H1 (cell line): ENCODE data around the gene HOXD11. TPM values are rescaled to one million over a fixed set of nuclear protein-coding genes. Genes with fewer than 3 reads are reported as not detected.

Source experiments
- CTCF ChIA-PET: fragments of 300-600 bp; sonication (Branson Sonifier 250); formaldehyde crosslinking; loops from one replicate; lab custom pipeline; 2021; ENCODE audit not compliant: partially characterized antibody; lab: Charles Lee
- POLR2A ChIA-PET: fragments of 300-600 bp; sonication (Branson Sonifier 250); formaldehyde crosslinking; loops from one replicate; lab custom pipeline; 2021; ENCODE audit warnings: inconsistent platforms; ENCODE audit not compliant: partially characterized antibody; lab: Charles Lee
- DNase-seq, 2 experiments: peaks; one replicate each; pipeline versions ENCODE4 v3.0.0 to v3.0.0-alpha.2; 2010 to 2022; ENCODE audit warnings: low spot score in 2 of 2, low read depth in 1 of 2, mixed read lengths in 1 of 2
- FAIRE-seq: peaks from 2 replicates; lab custom pipeline; 2011; peaks lifted over from hg19 to GRCh38; lab: Jason Lieb, UNC
- H2AFZ ChIP-seq: 2 replicates; pipeline ENCODE4 v1.8.1; 2012; ENCODE audit warnings: low read length, inconsistent platforms
- H2AK5ac ChIP-seq: 2 replicates; pipeline ENCODE4 v1.6.1; 2013; ENCODE audit warnings: low read depth, low read length
- H2BK120ac ChIP-seq: replicated peaks from 2 replicates; pipeline ENCODE3; 2013; ENCODE audit warnings: low read depth, low read length, inconsistent platforms
- H2BK12ac ChIP-seq: 2 replicates; pipeline ENCODE4 v1.6.1; 2013; ENCODE audit warnings: low read depth, low read length
- H2BK15ac ChIP-seq: 2 replicates; pipeline ENCODE4 v1.6.1; 2013; ENCODE audit warnings: low read length
- H2BK20ac ChIP-seq: 2 replicates; pipeline ENCODE4 v1.6.1; 2013; ENCODE audit warnings: low read length
- H2BK5ac ChIP-seq: 2 replicates; pipeline ENCODE4 v1.6.1; 2013; ENCODE audit warnings: low read depth, low read length
- H3K14ac ChIP-seq: 2 replicates; pipeline ENCODE4 v1.6.1; 2013; ENCODE audit warnings: inconsistent platforms; ENCODE audit not compliant: insufficient read length
- H3K18ac ChIP-seq: 2 replicates; pipeline ENCODE4 v1.6.1; 2013; ENCODE audit warnings: low read length; ENCODE audit errors: extremely low read depth
- H3K23ac ChIP-seq: 2 replicates; pipeline ENCODE4 v1.6.1; 2013; ENCODE audit warnings: inconsistent platforms; ENCODE audit not compliant: insufficient read length
- H3K23me2 ChIP-seq: 2 replicates; pipeline ENCODE4 v1.6.1; 2013; ENCODE audit warnings: low read depth, low read length
- H3K27ac ChIP-seq: 2 replicates; pipeline ENCODE4 v1.6.1; 2011; ENCODE audit warnings: low read depth, low read length, inconsistent platforms
- H3K27me3 ChIP-seq, 4 experiments: replicated peaks in 1 of 4; 1 replicate in 1 of 4; 2 replicates in 3 of 4; pipeline versions ENCODE4 v1.6.1 to v1.8.1; 2011 to 2013; ENCODE audit warnings: low read length in 3 of 4, mild to moderate bottlenecking in 3 of 4, inconsistent platforms in 2 of 4, mixed read lengths in 2 of 4, moderate library complexity in 1 of 4; ENCODE audit not compliant: control insufficient read depth in 3 of 4, insufficient read depth in 3 of 4; ENCODE audit errors: extremely low read depth in 1 of 4
- H3K36me3 ChIP-seq, 4 experiments: 2 replicates each; pipeline versions ENCODE4 v1.6.1 to v1.8.1; 2011 to 2013; ENCODE audit warnings: mild to moderate bottlenecking in 4 of 4, low read length in 3 of 4, moderate library complexity in 2 of 4, control low read depth in 1 of 4, inconsistent platforms in 1 of 4; ENCODE audit not compliant: insufficient read depth in 4 of 4, control insufficient read depth in 2 of 4
- H3K4ac ChIP-seq: replicated peaks from 2 replicates; pipeline ENCODE3; 2013; ENCODE audit warnings: low read length, low read depth, mixed read lengths, inconsistent platforms; ENCODE audit not compliant: insufficient read length
- H3K4me1 ChIP-seq, 4 experiments: replicated peaks in 1 of 4; 1 replicate in 1 of 4; 2 replicates in 3 of 4; pipeline versions ENCODE4 v1.6.1 to v1.8.1; 2011 to 2013; ENCODE audit warnings: low read length in 3 of 4, inconsistent platforms in 2 of 4, mixed read lengths in 1 of 4; ENCODE audit not compliant: insufficient read depth in 4 of 4, control insufficient read depth in 3 of 4
- H3K4me2 ChIP-seq, 2 experiments: 2 replicates each; pipeline versions ENCODE4 v1.6.1 to v1.8.1; 2011 to 2013; ENCODE audit warnings: low read depth in 2 of 2, low read length in 2 of 2, control low read depth in 1 of 2, inconsistent platforms in 1 of 2, mild to moderate bottlenecking in 1 of 2; ENCODE audit not compliant: insufficient read depth in 1 of 2
- H3K4me3 ChIP-seq, 4 experiments: fragments of 200-600, 300-600 bp in 1 of 4; sonication (generic), shearing (Covaris generic), sonication (Bioruptor Twin) in 1 of 4; 2 replicates each; pipeline versions ENCODE4 v1.5.1 to v1.8.1; 2011 to 2016; ENCODE audit warnings: low read length in 4 of 4, low read depth in 3 of 4, control low read depth in 2 of 4, inconsistent platforms in 2 of 4, mild to moderate bottlenecking in 2 of 4, mixed read lengths in 1 of 4, moderate library complexity in 1 of 4; ENCODE audit not compliant: insufficient read depth in 2 of 4; ENCODE audit errors: extremely low read depth in 1 of 4
- H3K56ac ChIP-seq: replicated peaks from 2 replicates; pipeline ENCODE3; 2013; ENCODE audit warnings: low read depth, mild to moderate bottlenecking, mixed read lengths, low read length, inconsistent platforms; ENCODE audit not compliant: insufficient read length
- H3K79me1 ChIP-seq: 2 replicates; pipeline ENCODE4 v1.6.1; 2013; ENCODE audit warnings: low read depth, low read length, control low read depth
- H3K79me2 ChIP-seq, 2 experiments: 2 replicates each; pipeline versions ENCODE4 v1.6.1 to v1.8.1; 2012 to 2013; ENCODE audit warnings: low read length in 2 of 2, mild to moderate bottlenecking in 2 of 2, inconsistent platforms in 1 of 2; ENCODE audit not compliant: insufficient read depth in 2 of 2, control insufficient read depth in 1 of 2
- H3K9ac ChIP-seq, 4 experiments: replicated peaks in 1 of 4; 1 replicate in 1 of 4; 2 replicates in 3 of 4; pipeline versions ENCODE4 v1.6.1 to v1.8.1; 2011 to 2013; ENCODE audit warnings: low read depth in 3 of 4, low read length in 3 of 4, control low read depth in 2 of 4, mild to moderate bottlenecking in 2 of 4, moderate library complexity in 2 of 4, inconsistent platforms in 1 of 4; ENCODE audit errors: extremely low read depth in 1 of 4
- H3K9me3 ChIP-seq, 2 experiments: 2 replicates each; pipeline versions ENCODE4 v1.6.1 to v1.8.1; 2012 to 2013; ENCODE audit warnings: mild to moderate bottlenecking in 2 of 2, moderate library complexity in 2 of 2, control low read depth in 1 of 2, inconsistent platforms in 1 of 2, low read depth in 1 of 2, low read length in 1 of 2, mixed read lengths in 1 of 2; ENCODE audit not compliant: insufficient read depth in 2 of 2
- H4K20me1 ChIP-seq, 2 experiments: replicated peaks in 1 of 2; 2 replicates each; pipeline versions ENCODE3 to v1.8.1; 2011 to 2013; ENCODE audit warnings: inconsistent platforms in 2 of 2, low read length in 2 of 2, mild to moderate bottlenecking in 1 of 2; ENCODE audit not compliant: insufficient read depth in 2 of 2, control insufficient read depth in 1 of 2
- H4K5ac ChIP-seq: 2 replicates; pipeline ENCODE4 v1.6.1; 2013; ENCODE audit warnings: low read length, low read depth, mixed read lengths, inconsistent platforms; ENCODE audit not compliant: insufficient read length
- H4K8ac ChIP-seq: 2 replicates; pipeline ENCODE4 v1.8.0; 2013; ENCODE audit warnings: mild to moderate bottlenecking, moderate library complexity, low read length, inconsistent platforms; ENCODE audit not compliant: insufficient read depth; ENCODE audit errors: extremely low read depth
- H4K91ac ChIP-seq: replicated peaks from 2 replicates; pipeline ENCODE3; 2013; ENCODE audit warnings: low read length, mixed read lengths, inconsistent platforms; ENCODE audit not compliant: insufficient read length
- ASH2L ChIP-seq: fragments of 200-600, 300-600 bp; sonication (generic); IDR thresholded peaks from one replicate; pipeline ENCODE4 v1.7.1; 2017; ENCODE audit warnings: low read length
- CTBP2 ChIP-seq: IDR thresholded peaks from 2 replicates; pipeline ENCODE4 v1.7.0; 2011; ENCODE audit warnings: borderline replicate concordance, mild to moderate bottlenecking, moderate library complexity, mixed read lengths, low read length; ENCODE audit not compliant: insufficient read depth, insufficient read length
- GTF2F1 ChIP-seq: IDR thresholded peaks from 2 replicates; pipeline ENCODE4 v1.6.1; 2012; ENCODE audit warnings: low read depth, low read length, improper control_type of control experiment, borderline replicate concordance
- HDAC6 ChIP-seq: IDR thresholded peaks from one replicate; pipeline ENCODE4 v1.7.1; 2012; ENCODE audit warnings: low read depth, mild to moderate bottlenecking, inconsistent platforms, low read length, moderate library complexity
- MAFK ChIP-seq: IDR thresholded peaks from 2 replicates; pipeline ENCODE4 v1.6.1; 2012; ENCODE audit warnings: low read depth, mild to moderate bottlenecking, improper control_type of control experiment, low read length
- NANOG ChIP-seq: IDR thresholded peaks from 2 replicates; pipeline ENCODE4 v1.6.1; 2011; ENCODE audit warnings: low read length, low read depth, mild to moderate bottlenecking, inconsistent platforms; ENCODE audit not compliant: insufficient read depth, poor library complexity, severe bottlenecking
- SAP30 ChIP-seq: fragments of 300-600 bp; sonication (generic); IDR thresholded peaks from 2 replicates; pipeline ENCODE4 v1.7.1; 2012; ENCODE audit warnings: low read length, moderate library complexity, mild to moderate bottlenecking, inconsistent platforms; ENCODE audit not compliant: insufficient read depth, insufficient replicate concordance
- SUZ12 ChIP-seq: fragments of 200-600 bp; sonication (generic); IDR thresholded peaks from 2 replicates; pipeline ENCODE4 v1.6.1; 2012; ENCODE audit warnings: mild to moderate bottlenecking, inconsistent platforms, low read length, moderate library complexity, mixed read lengths
- TCF12 ChIP-seq: IDR thresholded peaks from 2 replicates; pipeline ENCODE4 v1.6.1; 2011; ENCODE audit warnings: low read depth, mild to moderate bottlenecking, low read length
- TEAD4 ChIP-seq: IDR thresholded peaks from 2 replicates; pipeline ENCODE4 v1.6.1; 2012; ENCODE audit warnings: low read depth, low read length, inconsistent platforms, mixed read lengths
- WGBS, 2 experiments: shearing (Covaris generic) in 1 of 2; methylation state at CpG; one replicate each; pipeline versions ENCODE4 v1.1.6 to v1.1.7; 2013 to 2015; ENCODE audit warnings: low lambda C conversion rate in 2 of 2, mixed read lengths in 2 of 2, inconsistent platforms in 1 of 2, low coverage in 1 of 2, missing lambda C conversion rate in 1 of 2; ENCODE audit not compliant: insufficient replicate concordance in 2 of 2, insufficient coverage in 1 of 2, insufficient read length in 1 of 2; ENCODE audit errors: extremely low coverage in 1 of 2, missing lambda C conversion rate in 1 of 2; 5-methylcytosine and 5-hydroxymethylcytosine counted together
- polyA plus RNA-seq, 7 experiments: library from polyadenylated mRNA; depleted of rRNA in 3 of 7; stranded (reverse) in 5 of 7; unstranded in 2 of 7; fragments of >200 nt in 5 of 7; fragments of 200-250 nt in 2 of 7; gene quantifications; 1 replicate in 5 of 7; 2 replicates in 1 of 7; 4 replicates in 1 of 7; pipeline versions ENCODE4 v1.2.1 to v1.2.3, GENCODE V29; 2011 to 2013; ENCODE audit warnings: missing spikeins in 2 of 7, mixed read lengths in 2 of 7
- total RNA-seq: library from RNA; stranded (reverse); fragmentation: NEBNext Ultra II Directional; extraction: Animal tissue kit (Norgen Biotek cat#: 25700); gene quantifications from 2 replicates; pipeline ENCODE4 v1.2.1, GENCODE V29; 2021
- TF ChIP-seq, protein P1 (sequence below): IDR thresholded peaks from 2 replicates; pipeline ENCODE4 v1.6.1; 2012; ENCODE audit warnings: inconsistent platforms

HOXD11 gene
- total and polyA plus RNA-seq, 2 of the 8 experiments (the other 6 are each of a cell fraction or from before 2014, with no cell fraction given): not detected

DNA sequence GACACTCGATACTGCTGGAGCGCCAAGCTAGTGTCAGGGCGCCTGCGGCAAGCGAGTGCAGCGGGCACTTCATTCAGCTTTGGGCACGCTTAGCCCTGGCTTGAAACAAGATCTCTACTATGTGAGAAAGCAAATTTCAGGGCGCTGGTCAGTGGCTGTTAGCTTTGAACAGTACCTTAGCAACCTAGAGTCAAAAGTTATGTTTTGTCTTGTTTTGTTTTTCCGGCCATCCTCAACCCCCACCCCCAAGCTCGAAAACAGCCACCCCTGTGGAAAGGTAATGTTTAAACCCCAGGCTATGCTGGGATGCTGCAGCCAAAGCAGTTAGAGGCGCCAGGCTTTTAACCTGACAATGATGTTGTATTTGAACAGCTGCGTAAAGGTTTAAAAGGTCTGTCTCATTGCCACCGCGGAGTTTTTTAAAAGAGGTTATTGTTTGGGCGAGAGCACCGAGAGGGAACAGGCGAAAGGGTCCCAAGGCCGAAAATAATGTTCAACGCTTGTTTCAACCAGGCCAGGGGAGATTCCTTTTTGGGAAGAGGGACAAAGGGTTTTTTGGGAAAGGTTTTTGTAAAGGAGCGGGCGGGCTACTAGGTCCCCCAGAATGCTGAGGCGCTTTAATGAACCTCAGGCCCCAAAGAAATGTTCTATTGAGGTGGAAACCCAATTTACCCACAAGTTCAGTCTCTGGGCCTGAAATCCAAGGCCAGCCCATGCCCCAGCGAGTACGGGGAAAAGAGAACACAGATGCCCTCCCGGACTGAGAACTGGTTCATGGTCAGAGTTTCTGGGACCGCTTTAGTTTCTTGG is 7.2 kb downstream of the HOXD11 start:
- peak in 1 of 2 experiments; percentile 58 for DNase-seq
- Histone ChIP-seq H2BK12ac (no peak overlapping the region), H3K4me1 (peaks cover 0 to 3% (median under 1%) of the 10 kb centered on the region in 4 experiments; a peak in 4 of 7 replicates), H2BK15ac (no peak overlapping the region), H4K5ac (no peak overlapping the region), H3K56ac (no peak overlapping the region), H2BK120ac (no peak overlapping the region), H2BK20ac (no peak overlapping the region), H3K23me2 (no peaks in the 10 kb centered on the region; the same call in 1 of the 2 replicates), H3K18ac (no peak overlapping the region), H3K36me3 (peaks cover 0 to 13% (median 0%) of the 10 kb centered on the region in 4 experiments; a peak in 1 of 8 replicates), H3K23ac (no peak overlapping the region), H3K9me3 (peaks cover 0 to 16% of the 10 kb centered on the region in 2 experiments; a peak in 2 of 4 replicates), H4K8ac (no peak overlapping the region), H2AFZ (no peak overlapping the region), H3K79me1 (no peaks in the 10 kb centered on the region), H4K91ac (no peak overlapping the region), H3K4ac (no peak overlapping the region), H3K9ac (no peak overlapping the region), H3K79me2 (no peaks in the 10 kb centered on the region), H2BK5ac (no peak overlapping the region), H3K4me2 (no peak overlapping the region), H4K20me1 (peaks cover 17 to 27% of the 10 kb centered on the region in 2 experiments), H3K14ac (no peak overlapping the region), H3K4me3 (no peak overlapping the region), H3K27me3 (peaks cover 92 to 100% (median 99%) of the 10 kb centered on the region in 4 experiments), H2AK5ac (no peak overlapping the region), H3K27ac (no peak overlapping the region)
- POLR2A ChIA-PET: interaction anchor here (1.6 kb wide), 1 partner anchor 50 kb away, joined by 4 read pairs; no protein-coding TSS in a partner anchor
- 12% methylated on average over 26 of the region's 26 CpGs; no CpG with 5 or more reads in 1 of the 2 experiments for WGBS, 2 experiments
- CTCF ChIA-PET: interaction anchor here (0.6 to 5.4 kb wide), 16 partner anchors 8 to 536 kb away, joined by 3 to 42 read pairs (median 3); partner anchors contain the start of gene HOXD9
- FAIRE-seq: no peak
- TF ChIP-seq CTBP2 (no peak), SUZ12 (peak; percentile 96), ASH2L (no peak), HDAC6 (no peak), MAFK (no peak), TEAD4 (no peak), SAP30 (no peak), TCF12 (peak; percentile 61; the same call in 1 of the 2 replicates), GTF2F1 (no peak), NANOG (no peak)
- TF ChIP-seq, protein P1, sequence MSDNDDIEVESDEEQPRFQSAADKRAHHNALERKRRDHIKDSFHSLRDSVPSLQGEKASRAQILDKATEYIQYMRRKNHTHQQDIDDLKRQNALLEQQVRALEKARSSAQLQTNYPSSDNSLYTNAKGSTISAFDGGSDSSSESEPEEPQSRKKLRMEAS: no peak
